K562 (cell line): ENCODE measurements around the gene ELOVL2. TPM values are rescaled to one million over a fixed set of nuclear protein-coding genes. Genes with fewer than 3 reads are reported as not detected.

Experiments
- ATAC-seq: fragments of 200-7000 bp; cut with Tn5 transposase; 3 replicates; pipeline ENCODE4 v1.9.1; 2020; ENCODE audit warnings: moderate library complexity
- BruUV-seq: library from RNA; stranded (reverse); fragments of 400-500 nt; replicated peaks from 2 replicates; lab custom pipeline; 2021; lab: Mats Ljungman, UMichigan
- CTCF ChIA-PET: fragments of 300-600 bp; formaldehyde crosslinking; extraction: SDS; loops from one replicate; lab custom pipeline; 2021; ENCODE audit warnings: low intra/inter-chr PET ratio; lab: Yijun Ruan, JAX
- POLR2A ChIA-PET: fragments of 300-600, 350-650 bp; sonication (Branson Sonifier 250); formaldehyde crosslinking; extraction: SDS; loops from one replicate; lab custom pipeline; 2021; ENCODE audit warnings: antibody characterized with exemption, inconsistent platforms; lab: Yijun Ruan, JAX
- DNase-seq, 4 experiments: peaks; one replicate each; pipeline versions ENCODE4 v3.0.0 to v3.0.0-alpha.2; 2011 to 2018; ENCODE audit warnings: low spot score in 3 of 4, mixed read lengths in 3 of 4; ENCODE audit errors: extremely low read depth in 1 of 4
- FAIRE-seq: peaks from 2 replicates; lab custom pipeline; 2011; peaks lifted over from hg19 to GRCh38; lab: Jason Lieb, UNC
- H2AFZ ChIP-seq: 2 replicates; pipeline ENCODE4 v1.6.0; 2011; ENCODE audit warnings: low read depth, low read length, control low read depth, inconsistent platforms
- H3K27ac ChIP-seq: fragments of 200-600 bp; 3 replicates; pipeline ENCODE4 v1.8.0; 2011; ENCODE audit warnings: low read depth, mild to moderate bottlenecking, control low read depth, inconsistent platforms, low read length, moderate library complexity, mixed read lengths; ENCODE audit errors: extremely low read depth
- H3K27me3 ChIP-seq, 2 experiments: fragments of 300-600 bp in 1 of 2; 2 replicates in 1 of 2; 3 replicates in 1 of 2; pipeline versions ENCODE4 v1.6.0 to v1.8.0; 2011; ENCODE audit warnings: inconsistent platforms in 2 of 2, low read length in 2 of 2, mild to moderate bottlenecking in 1 of 2, mixed read lengths in 1 of 2, moderate library complexity in 1 of 2; ENCODE audit not compliant: control insufficient read depth in 2 of 2, insufficient read depth in 2 of 2
- H3K36me3 ChIP-seq: fragments of 300-600 bp; 3 replicates; pipeline ENCODE4 v1.8.0; 2011; ENCODE audit warnings: mild to moderate bottlenecking, low read length, inconsistent platforms; ENCODE audit not compliant: control insufficient read depth, insufficient read depth
- H3K4me1 ChIP-seq, 2 experiments: fragments of 200-600 bp in 1 of 2; replicated peaks in 1 of 2; 2 replicates in 1 of 2; 3 replicates in 1 of 2; pipeline versions ENCODE4 v1.5.1 to v1.8.0; 2011; ENCODE audit warnings: inconsistent platforms in 2 of 2, low read length in 2 of 2, mild to moderate bottlenecking in 1 of 2, mixed read lengths in 1 of 2, moderate library complexity in 1 of 2; ENCODE audit not compliant: control insufficient read depth in 2 of 2, insufficient read depth in 2 of 2
- H3K4me2 ChIP-seq: 2 replicates; pipeline ENCODE4 v1.6.1; 2011; ENCODE audit warnings: low read length, control low read depth, inconsistent platforms, mixed read lengths; ENCODE audit not compliant: insufficient read depth
- H3K4me3 ChIP-seq: fragments of 200-600 bp; sonication (generic), shearing (Covaris generic); 2 replicates; pipeline ENCODE4 v1.5.1; 2016; ENCODE audit warnings: control low read depth, inconsistent platforms
- H3K79me2 ChIP-seq: fragments of 200-600 bp; 3 replicates; pipeline ENCODE4 v1.8.0; 2011; ENCODE audit warnings: low read length, inconsistent platforms; ENCODE audit not compliant: control insufficient read depth, insufficient read depth
- H3K9ac ChIP-seq, 2 experiments: 2 replicates each; pipeline versions ENCODE4 v1.6.0 to v1.6.1; 2011; ENCODE audit warnings: low read depth in 2 of 2, low read length in 2 of 2, control low read depth in 1 of 2, inconsistent platforms in 1 of 2, mild to moderate bottlenecking in 1 of 2, mixed read lengths in 1 of 2; ENCODE audit not compliant: insufficient read depth in 1 of 2
- H3K9me1 ChIP-seq: one replicate; pipeline ENCODE4 v1.6.0; 2011; ENCODE audit warnings: inconsistent platforms, mild to moderate bottlenecking, low read length, moderate library complexity; ENCODE audit not compliant: control insufficient read depth, insufficient read depth
- H3K9me3 ChIP-seq: replicated peaks from 2 replicates; pipeline ENCODE4 v1.5.1; 2011; ENCODE audit warnings: low read depth, low read length, inconsistent platforms; ENCODE audit not compliant: control insufficient read depth, insufficient read depth
- H4K20me1 ChIP-seq: replicated peaks from 2 replicates; pipeline ENCODE4 v1.6.1; 2011; ENCODE audit warnings: low read length, inconsistent platforms, mixed read lengths; ENCODE audit not compliant: control insufficient read depth, insufficient read depth
- CBFB ChIP-seq: sonication (generic); formaldehyde crosslinking; IDR thresholded peaks from 2 replicates; pipeline ENCODE4 v1.4.0; 2020; ENCODE audit warnings: mild to moderate bottlenecking, missing genetic modification reagents
- DLX4 ChIP-seq: fragments of 250-450 bp; sonication (Bioruptor Pico); IDR thresholded peaks from 2 replicates; pipeline ENCODE4 v1.6.1; 2021; ENCODE audit warnings: mild to moderate bottlenecking
- FOXJ2 ChIP-seq: fragments of 200-800 bp; sonication (Bioruptor generic); IDR thresholded peaks from 2 replicates; pipeline ENCODE4 v1.6.1; 2016; ENCODE audit warnings: missing genetic modification characterization, missing compliant biosample characterization
- GABPA ChIP-seq: fragments of 200-800 bp; sonication (Bioruptor generic); conservative IDR thresholded peaks from 2 replicates; pipeline ENCODE4 v1.6.1; 2016; ENCODE audit warnings: low read depth, missing genetic modification characterization, missing compliant biosample characterization
- JUND ChIP-seq, 2 experiments: IDR thresholded peaks; 2 replicates in 1 of 2; 3 replicates in 1 of 2; pipeline ENCODE4 v1.6.1; 2011; ENCODE audit warnings: borderline replicate concordance in 2 of 2, low read depth in 2 of 2, low read length in 2 of 2, improper control_type of control experiment in 1 of 2, missing biosample characterization in 1 of 2, missing genetic modification characterization in 1 of 2, missing genetic modification reagents in 1 of 2
- KAT7 ChIP-seq: sonication (generic); formaldehyde crosslinking; IDR thresholded peaks from 2 replicates; pipeline ENCODE4 v1.8.0; 2022; ENCODE audit warnings: missing genetic modification reagents, mild to moderate bottlenecking, borderline replicate concordance
- KLF1 ChIP-seq: fragments of 450-650 bp; IDR thresholded peaks from 2 replicates; pipeline ENCODE4 v1.6.1; 2016; ENCODE audit warnings: missing genetic modification characterization, missing compliant biosample characterization
- NCOA6 ChIP-seq: fragments of 450-650 bp; IDR thresholded peaks from 2 replicates; pipeline ENCODE4 v1.6.1; 2017; ENCODE audit warnings: mild to moderate bottlenecking
- NR1H2 ChIP-seq: sonication (generic); formaldehyde crosslinking; IDR thresholded peaks from 2 replicates; pipeline ENCODE4 v1.4.0; 2020; ENCODE audit warnings: mild to moderate bottlenecking, missing genetic modification reagents
- NR2C2 ChIP-seq, 2 experiments: fragments of 200-800 bp in 1 of 2; sonication (Bioruptor generic) in 1 of 2; sonication (generic) in 1 of 2; formaldehyde crosslinking in 1 of 2; IDR thresholded peaks; 2 replicates each; pipeline versions ENCODE4 v1.6.1 to v1.8.0; 2016 to 2022; ENCODE audit warnings: mild to moderate bottlenecking in 1 of 2, missing compliant biosample characterization in 1 of 2, missing genetic modification characterization in 1 of 2, missing genetic modification reagents in 1 of 2
- PCBP1 ChIP-seq: fragments of 200-400 bp; formaldehyde crosslinking; IDR thresholded peaks from 2 replicates; pipeline ENCODE4 v1.6.1; 2018; ENCODE audit warnings: mild to moderate bottlenecking, low read depth, low read length; ENCODE audit not compliant: poor library complexity, severe bottlenecking
- PREB ChIP-seq: sonication (generic); formaldehyde crosslinking; IDR thresholded peaks from 2 replicates; pipeline ENCODE4 v1.8.1; 2023; ENCODE audit warnings: mild to moderate bottlenecking, missing genetic modification reagents
- ZNF644 ChIP-seq: fragments of 200-800 bp; sonication (Bioruptor generic); IDR thresholded peaks from 2 replicates; pipeline ENCODE4 v1.6.1; 2016; ENCODE audit warnings: low read depth, missing genetic modification characterization, missing compliant biosample characterization
- WGBS: fragments of 100-300 bp; shearing (Covaris generic); methylation state at CpG from one replicate; pipeline ENCODE4 v1.1.6; 2016; ENCODE audit warnings: low coverage, mixed read lengths; ENCODE audit not compliant: insufficient coverage; ENCODE audit errors: missing lambda C conversion rate; 5-methylcytosine and 5-hydroxymethylcytosine counted together
- in situ Hi-C: fragments of 300-500 bp; cut with MboI; formaldehyde crosslinking; loops from 4 replicates; pipeline ENCODE4 v1.15.0; 2018; ENCODE audit warnings: inconsistent platforms, mixed read lengths
- intact Hi-C: fragments of 100-400 bp; cut with micrococcal nuclease; formaldehyde crosslinking; loops from 2 replicates; pipeline ENCODE4 v1.14.2; 2022
- polyA plus RNA-seq, 8 experiments: library from polyadenylated mRNA; depleted of rRNA in 4 of 8; stranded (reverse) in 5 of 8; unstranded in 3 of 8; fragments of >200 nt; fragmentation: Nextera tagmentation in 2 of 8; fragmentation: Illumina TruSeq in 1 of 8; extraction: Ambion mirVana in 2 of 8; extraction: Trizol in 1 of 8; gene quantifications; 2 replicates each; pipeline versions ENCODE4 v1.2.1 to v1.2.3, GENCODE V29; 2011 to 2014; ENCODE audit warnings: inconsistent platforms in 1 of 8, missing spikeins in 1 of 8
- total RNA-seq, 7 experiments: library from RNA; depleted of rRNA in 6 of 7; stranded (reverse); fragments of >200 nt in 6 of 7; fragmentation: Illumina TruSeq in 2 of 7; extraction: Trizol in 2 of 7; gene quantifications; 2 replicates each; pipeline versions ENCODE4 v1.2.1 to v1.2.3, GENCODE V29; 2011 to 2021; ENCODE audit warnings: low replicate concordance in 1 of 7
- TF ChIP-seq, protein P1 (sequence below): sonication (generic); formaldehyde crosslinking; IDR thresholded peaks from 2 replicates; pipeline ENCODE4 v1.8.0; 2022; ENCODE audit warnings: missing genetic modification reagents, mild to moderate bottlenecking, moderate library complexity, borderline replicate concordance

Gene ELOVL2
- total and polyA plus RNA-seq, 9 of the 15 experiments (the other 6 are each of a cell fraction or from before 2014, with no cell fraction given): 0.05 to 0.96 (median 0.31) TPM

- TF ChIP-seq JUND (IDR thresholded peaks at IDR 0.05; ENCODE audit: borderline replicate concordance, low read depth, low read length) (peak; percentile 68; the same call in 1 of the 2 replicates), JUND (tag; IDR thresholded peaks at IDR 0.05; ENCODE audit: borderline replicate concordance, low read depth, low read length) (peak; percentile 86; the same call in 2 of the 3 replicates), NCOA6 (no peak), GABPA (tag) (0 out of 2 replicates have a peak, but pooled peaks have one; percentile 32), PREB (CRISPR knock-in tag) (no peak), DLX4 (CRISPR knock-in tag) (no peak)
Measured at GRCh38 chr6:11050731-11051130, 6.6 kb upstream of the ELOVL2 start (continued).

DNA sequence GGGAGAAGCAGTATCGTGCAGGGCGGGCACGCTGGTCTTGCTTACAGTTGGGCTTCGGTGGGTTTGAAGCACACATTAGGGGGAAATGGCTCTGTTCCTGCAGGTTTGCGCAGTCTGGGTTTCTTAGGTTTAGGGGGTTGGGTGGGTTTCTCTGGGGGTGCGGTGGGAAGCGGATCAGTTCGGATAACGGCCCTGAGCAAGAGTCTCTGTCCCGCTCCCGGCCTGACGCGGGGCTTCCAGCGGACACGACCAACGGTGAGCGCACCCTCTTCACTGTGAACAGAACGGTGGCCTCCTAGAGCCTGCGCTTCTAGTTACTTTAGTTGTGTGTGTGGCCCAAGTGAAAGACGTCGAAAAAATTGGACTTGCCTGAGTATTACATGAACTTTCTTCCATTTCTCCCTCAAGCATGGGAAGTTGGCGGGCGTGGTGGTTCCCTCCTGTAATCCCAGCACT, 635 bp upstream of the ELOVL2 start:
- CTCF ChIA-PET: interaction anchor here (0.6 to 2.0 kb wide), 7 partner anchors 24 to 961 kb away, joined by 3 to 8 read pairs (median 3); no protein-coding TSS in a partner anchor

More for the DNA sequence above, 635 bp upstream of the ELOVL2 start:
- H3K4me3 ChIP-seq: peak overlapping the region; percentile 43
- H3K9me3 ChIP-seq: 0 out of 2 replicates have a peak, but pooled peaks cover 2% of the 10 kb centered on the region
- ATAC-seq (no peak), FAIRE-seq (peak; percentile 42), DNase-seq (no peak)
- no peaks in the 10 kb centered on the region for H3K9me1 ChIP-seq
- no peaks in the 10 kb centered on the region for H3K36me3 ChIP-seq
- H3K27ac ChIP-seq: no peak overlapping the region
- POLR2A ChIA-PET: no interaction called here
- H3K4me2 ChIP-seq: peak overlapping the region; percentile 77
- H3K79me2 ChIP-seq: no peaks in the 10 kb centered on the region
- peaks cover 0 to 18% of the 10 kb centered on the region in 2 experiments; a peak in 2 of 5 replicates for H3K4me1 ChIP-seq
- BruUV-seq: no TSS peak
- peak overlapping the region in 1 of 2 experiments; percentile 83; a peak in 2 of 4 replicates for H3K9ac ChIP-seq
- H3K27me3 ChIP-seq: peaks cover 33% of the 10 kb centered on the region in 2 experiments
- TF ChIP-seq KLF1 (tag) (0 out of 2 replicates have a peak, but pooled peaks have one; percentile 17), KAT7 (CRISPR knock-in tag) (0 out of 2 replicates have a peak, but pooled peaks have one; percentile 6), NR1H2 (0 out of 2 replicates have a peak, but pooled peaks have one; percentile 47), PCBP1 (peak; percentile 10), ZNF644 (tag) (no peak), FOXJ2 (tag) (no peak), CBFB (peak; percentile 20; the same call in 1 of the 2 replicates), NR2C2 (CRISPR knock-in tag; IDR thresholded peaks at IDR 0.05) (0 out of 2 replicates have a peak, but pooled peaks have one; percentile 45), NR2C2 (tag; IDR thresholded peaks at IDR 0.05) (no peak)
- TF ChIP-seq, protein P1, sequence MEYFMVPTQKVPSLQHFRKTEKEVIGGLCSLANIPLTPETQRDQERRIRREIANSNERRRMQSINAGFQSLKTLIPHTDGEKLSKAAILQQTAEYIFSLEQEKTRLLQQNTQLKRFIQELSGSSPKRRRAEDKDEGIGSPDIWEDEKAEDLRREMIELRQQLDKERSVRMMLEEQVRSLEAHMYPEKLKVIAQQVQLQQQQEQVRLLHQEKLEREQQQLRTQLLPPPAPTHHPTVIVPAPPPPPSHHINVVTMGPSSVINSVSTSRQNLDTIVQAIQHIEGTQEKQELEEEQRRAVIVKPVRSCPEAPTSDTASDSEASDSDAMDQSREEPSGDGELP (CRISPR knock-in tag): peak; percentile 48; the same call in 1 of the 2 replicates
- no peaks in the 10 kb centered on the region for H4K20me1 ChIP-seq
- peak overlapping the region; percentile 83 for H2AFZ ChIP-seq
- intact Hi-C loops: loop anchor here (1.0 kb wide), 1 partner anchor 93 kb away; no protein-coding TSS in a partner anchor
- WGBS: 64% methylated on average over 14 of the region's 23 CpGs
- in situ Hi-C loops: no loop called here
